Tibial nerve (tissue), 4 donors: ENCODE results near the gene C9. TPM values are rescaled to one million over a fixed set of nuclear protein-coding genes. Genes with fewer than 3 reads are reported as not detected.
A peak's percentile ranks its signal among the peaks of the same experiment; 100 is the strongest.
"Not testable (repeated sequence)": the region's sequence is repeated elsewhere in the genome, so short reads cannot be mapped to it uniquely, and the experiment has no call there.

Experiments used
- DNase-seq, 2 donors: peaks; one replicate each; pipeline ENCODE4 v3.0.0-alpha.2; 2019; ENCODE audit warnings: low spot score in 2 of 2
- H3K27ac ChIP-seq, 4 donors: fragments of 200-600 bp; sonication (generic) in 3 of 4; one replicate each; pipeline ENCODE4 v1.5.1; 2017 to 2019; ENCODE audit warnings: mild to moderate bottlenecking in 1 of 4
- H3K27me3 ChIP-seq, 2 donors: fragments of 200-600 bp; sonication (generic) in 1 of 2; one replicate each; pipeline versions ENCODE4 v1.5.1 to v1.6.0; 2017 to 2019
- H3K36me3 ChIP-seq, 3 donors: fragments of 200-600 bp; sonication (generic); one replicate each; pipeline ENCODE4 v1.5.1; 2018 to 2019
- H3K4me1 ChIP-seq, 4 donors: fragments of 200-600 bp; sonication (generic) in 3 of 4; one replicate each; pipeline ENCODE4 v1.5.1; 2017 to 2019
- H3K4me3 ChIP-seq, 4 donors: fragments of 200-600 bp; sonication (generic) in 3 of 4; one replicate each; pipeline ENCODE4 v1.5.1; 2017 to 2019; ENCODE audit warnings: mild to moderate bottlenecking in 1 of 4, moderate library complexity in 1 of 4
- H3K9me3 ChIP-seq, 4 donors: fragments of 200-600 bp; sonication (generic) in 3 of 4; one replicate each; pipeline ENCODE4 v1.5.1; 2017 to 2019
- CTCF ChIP-seq, 5 experiments: fragments of 200-600 bp in 3 of 5; fragments of 450-650 bp in 2 of 5; sonication (generic) in 3 of 5; IDR thresholded peaks; one replicate each; pipeline ENCODE4 v1.5.1; 2016 to 2019; ENCODE audit warnings: antibody characterized with exemption in 5 of 5, mild to moderate bottlenecking in 3 of 5, moderate library complexity in 2 of 5
- EP300 ChIP-seq, 2 donors: sonication (generic); formaldehyde crosslinking; IDR thresholded peaks; one replicate each; pipeline ENCODE4 v1.6.1; 2017; ENCODE audit warnings: antibody characterized with exemption in 2 of 2, mild to moderate bottlenecking in 1 of 2
- POLR2A ChIP-seq, 2 donors: fragments of 450-650 bp; IDR thresholded peaks; one replicate each; pipeline ENCODE4 v1.6.1; 2017; ENCODE audit warnings: antibody characterized with exemption in 2 of 2, mild to moderate bottlenecking in 2 of 2, moderate library complexity in 2 of 2
- WGBS, 2 donors: methylation state at CpG; one replicate each; pipeline ENCODE4 v1.1.5; 2018; 5-methylcytosine and 5-hydroxymethylcytosine counted together
- total RNA-seq, 4 donors: library from RNA; depleted of rRNA; stranded (reverse); fragments of >200 nt; gene quantifications; one replicate each; pipeline ENCODE4 v1.1.0, GENCODE V29; 2016

The C9 gene
- total RNA-seq, 4 donors from 2014 or later: not detected

GRCh38 chr5:39299962-39300361 lies 64.3 kb downstream of the C9 start:
- Histone ChIP-seq H3K27me3 (no peaks in the 10 kb centered on the region), H3K4me3 (no peak overlapping the region), H3K9me3 (peaks cover 0 to 20% (median 4%) of the 10 kb centered on the region in 4 donors), H3K36me3 (no peaks in the 10 kb centered on the region), H3K4me1 (no peaks in the 10 kb centered on the region), H3K27ac (no peak overlapping the region)
- no peak for DNase-seq
- no peak for TF ChIP-seq EP300 (IDR thresholded peaks at IDR 0.05)
- TF ChIP-seq CTCF (IDR thresholded peaks at IDR 0.05): no peak
- TF ChIP-seq POLR2A (IDR thresholded peaks at IDR 0.05): no peak

DNA sequence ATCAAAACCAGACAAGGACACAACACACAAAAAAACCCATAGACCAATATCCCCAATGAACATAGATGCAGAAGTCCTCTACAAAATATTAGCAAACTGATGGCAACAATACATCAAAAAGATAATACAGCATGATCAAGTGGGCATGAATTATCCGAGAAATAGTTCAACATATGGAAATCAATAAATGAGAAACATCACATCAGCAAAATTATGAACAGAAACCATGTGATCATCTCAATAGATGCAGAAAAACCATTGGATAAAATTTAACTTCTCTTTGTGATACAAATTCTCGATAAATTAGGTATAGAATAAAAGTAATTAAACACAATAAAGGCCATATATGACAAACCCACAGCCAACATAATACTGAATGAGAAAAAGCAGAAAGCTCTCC lies 69.6 kb downstream of the C9 start:
- no peak overlapping the region for H3K27ac ChIP-seq
- H3K27me3 ChIP-seq: no peaks in the 10 kb centered on the region
- 65 to 93% methylated on average over 2 of the region's 2 CpGs for WGBS, 2 donors
- TF ChIP-seq POLR2A (IDR thresholded peaks at IDR 0.05): no peak
- TF ChIP-seq EP300 (IDR thresholded peaks at IDR 0.05): no peak
- TF ChIP-seq CTCF (IDR thresholded peaks at IDR 0.05): no peak
- H3K4me1 ChIP-seq: no peaks in the 10 kb centered on the region
- no peak for DNase-seq
- H3K4me3 ChIP-seq: no peak overlapping the region
- H3K36me3 ChIP-seq: no peaks in the 10 kb centered on the region
- peaks cover 0 to 23% (median 4%) of the 10 kb centered on the region in 4 donors for H3K9me3 ChIP-seq

- Histone ChIP-seq H3K4me1 (no peaks in the 10 kb centered on the region), H3K36me3 (no peaks in the 10 kb centered on the region), H3K27me3 (no peaks in the 10 kb centered on the region), H3K4me3 (no peak overlapping the region), H3K27ac (no peak overlapping the region), H3K9me3 (no peaks in the 10 kb centered on the region)
- DNase-seq: no peak
- TF ChIP-seq POLR2A (IDR thresholded peaks at IDR 0.05) (no peak), EP300 (IDR thresholded peaks at IDR 0.05) (no peak), CTCF (IDR thresholded peaks at IDR 0.05) (no peak)
- WGBS, 2 donors: 61 to 64% methylated on average over 5 of the region's 5 CpGs
Measured at GRCh38 chr5:39284552-39284951, 79.7 kb downstream of the C9 start.

DNA sequence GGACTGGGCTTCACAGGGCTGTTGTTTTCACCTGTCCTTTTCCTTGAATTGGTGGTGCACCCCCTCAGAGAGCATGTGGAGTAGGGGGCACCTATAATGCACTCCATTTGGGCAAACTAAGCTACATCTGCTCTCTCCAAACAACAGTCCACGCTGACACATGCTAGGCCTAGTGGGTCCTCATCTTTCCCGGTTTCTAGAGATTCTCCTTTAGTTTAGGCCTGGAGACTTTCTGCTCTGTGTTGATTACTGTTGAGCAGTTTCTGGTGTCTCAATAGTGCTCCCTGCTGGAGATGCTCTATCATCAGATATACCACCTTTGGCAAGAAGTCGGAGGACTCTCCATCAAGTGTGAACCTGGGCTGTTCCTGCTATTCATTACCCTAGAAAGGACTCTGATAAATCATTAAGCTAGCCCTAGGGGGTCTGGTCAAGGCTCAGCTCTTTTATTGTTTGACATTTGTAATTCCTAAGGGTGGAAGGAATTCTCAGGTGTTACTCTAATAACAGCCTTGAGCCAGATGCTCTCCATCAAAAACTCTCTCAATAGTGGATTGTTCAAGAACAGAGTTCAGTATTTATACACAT lies 81.0 kb downstream of the C9 start:
- Histone ChIP-seq H3K27ac (no peak overlapping the region), H3K27me3 (no peaks in the 10 kb centered on the region), H3K36me3 (no peaks in the 10 kb centered on the region), H3K9me3 (no peaks in the 10 kb centered on the region), H3K4me3 (no peak overlapping the region), H3K4me1 (no peaks in the 10 kb centered on the region)
- TF ChIP-seq EP300 (IDR thresholded peaks at IDR 0.05): no peak
- TF ChIP-seq CTCF (IDR thresholded peaks at IDR 0.05): peak; percentile 32 to 52 (median 39)
- whole genome bisulfite sequencing, 2 donors: 11 to 24% methylated on average over 3 of the region's 3 CpGs
- DNase-seq: peak in 1 of 2 donors; percentile 67

GRCh38 chr5:39282561-39282960 lies 81.7 kb downstream of the C9 start:
- H3K4me1 ChIP-seq: no peaks in the 10 kb centered on the region
- H3K27me3 ChIP-seq: no peaks in the 10 kb centered on the region
- no peaks in the 10 kb centered on the region for H3K36me3 ChIP-seq
- DNase-seq: no peak
- no peak overlapping the region for H3K4me3 ChIP-seq
- H3K27ac ChIP-seq: no peak overlapping the region
- 76 to 94% methylated on average over 1 of the region's 1 CpG for WGBS, 2 donors
- H3K9me3 ChIP-seq: no peaks in the 10 kb centered on the region
- no peak for TF ChIP-seq CTCF (IDR thresholded peaks at IDR 0.05)
- TF ChIP-seq POLR2A (IDR thresholded peaks at IDR 0.05): no peak
- TF ChIP-seq EP300 (IDR thresholded peaks at IDR 0.05): no peak

- not testable (repeated sequence) for H3K36me3 ChIP-seq, H3K9me3 ChIP-seq, H3K27ac ChIP-seq, H3K27me3 ChIP-seq, H3K4me3 ChIP-seq, DNase-seq
- WGBS, 2 donors: 80 to 94% methylated on average over 4 of the region's 4 CpGs
- H3K4me1 ChIP-seq: peaks cover 0 to 16% (median 4%) of the 10 kb centered on the region in 4 donors
Measured at GRCh38 chr5:39275865-39276264, 88.4 kb downstream of the C9 start.
